Central memory CD4-positive, alpha-beta T cell (primary cell): ENCODE data around the gene NEURL1.
"Not testable (repeated sequence)": the region's sequence is repeated elsewhere in the genome, so short reads cannot be mapped to it uniquely, and the experiment has no call there.

ENCODE experiments used
- DNase-seq: peaks from one replicate; pipeline ENCODE4 v3.0.0; 2022

The NEURL1 gene

GRCh38 chr10:103493916-103494877, 692 bp downstream of the NEURL1 start:
- DNase-seq: no peak

- no peak for DNase-seq
Observed at GRCh38 chr10:103495321-103495720, 1.8 kb downstream of the NEURL1 start.

GRCh38 chr10:103497161-103497915, 3.8 kb downstream of the NEURL1 start:
- no peak for DNase-seq

- no peak for DNase-seq
Observed at GRCh38 chr10:103498936-103499638, 5.6 kb downstream of the NEURL1 start.

- no peak for DNase-seq
Observed at GRCh38 chr10:103499881-103500280, 6.4 kb downstream of the NEURL1 start.

- no peak for DNase-seq
Observed at GRCh38 chr10:103500481-103500880, 7.0 kb downstream of the NEURL1 start.

GRCh38 chr10:103501186-103501585, 7.7 kb downstream of the NEURL1 start:
- no peak for DNase-seq

GRCh38 chr10:103502849-103503660, 9.6 kb downstream of the NEURL1 start:
- DNase-seq: no peak

GRCh38 chr10:103503777-103504176, 10.3 kb downstream of the NEURL1 start:
- DNase-seq: not testable (repeated sequence)

- DNase-seq: peak; percentile 39
Observed at GRCh38 chr10:103504181-103504783, 10.8 kb downstream of the NEURL1 start.

GRCh38 chr10:103506061-103506460, 12.6 kb downstream of the NEURL1 start:
- DNase-seq: no peak

- no peak for DNase-seq
Observed at GRCh38 chr10:103507235-103508191, 14.0 kb downstream of the NEURL1 start.

- no peak for DNase-seq
Observed at GRCh38 chr10:103510046-103510685, 16.7 kb downstream of the NEURL1 start.

GRCh38 chr10:103510791-103511752, 17.6 kb downstream of the NEURL1 start:
- no peak for DNase-seq

- no peak for DNase-seq
Observed at GRCh38 chr10:103512166-103512565, 18.7 kb downstream of the NEURL1 start.

- DNase-seq: no peak
Observed at GRCh38 chr10:103512591-103513379, 19.3 kb downstream of the NEURL1 start.

- no peak for DNase-seq
Observed at GRCh38 chr10:103513380-103514060, 20.0 kb downstream of the NEURL1 start.
